ENCODE measurements around the gene CANX. TPM values are rescaled to one million over a fixed set of nuclear protein-coding genes. Genes with fewer than 3 reads are reported as not detected.
"Not testable (repeated sequence)": the region's sequence is repeated elsewhere in the genome, so short reads cannot be mapped to it uniquely, and the experiment has no call there.

Gene CANX, protein sequence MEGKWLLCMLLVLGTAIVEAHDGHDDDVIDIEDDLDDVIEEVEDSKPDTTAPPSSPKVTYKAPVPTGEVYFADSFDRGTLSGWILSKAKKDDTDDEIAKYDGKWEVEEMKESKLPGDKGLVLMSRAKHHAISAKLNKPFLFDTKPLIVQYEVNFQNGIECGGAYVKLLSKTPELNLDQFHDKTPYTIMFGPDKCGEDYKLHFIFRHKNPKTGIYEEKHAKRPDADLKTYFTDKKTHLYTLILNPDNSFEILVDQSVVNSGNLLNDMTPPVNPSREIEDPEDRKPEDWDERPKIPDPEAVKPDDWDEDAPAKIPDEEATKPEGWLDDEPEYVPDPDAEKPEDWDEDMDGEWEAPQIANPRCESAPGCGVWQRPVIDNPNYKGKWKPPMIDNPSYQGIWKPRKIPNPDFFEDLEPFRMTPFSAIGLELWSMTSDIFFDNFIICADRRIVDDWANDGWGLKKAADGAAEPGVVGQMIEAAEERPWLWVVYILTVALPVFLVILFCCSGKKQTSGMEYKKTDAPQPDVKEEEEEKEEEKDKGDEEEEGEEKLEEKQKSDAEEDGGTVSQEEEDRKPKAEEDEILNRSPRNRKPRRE
- 100 to 1,000 TPM; 183 to 307 (median 253) TPM for total RNA-seq

DNA sequence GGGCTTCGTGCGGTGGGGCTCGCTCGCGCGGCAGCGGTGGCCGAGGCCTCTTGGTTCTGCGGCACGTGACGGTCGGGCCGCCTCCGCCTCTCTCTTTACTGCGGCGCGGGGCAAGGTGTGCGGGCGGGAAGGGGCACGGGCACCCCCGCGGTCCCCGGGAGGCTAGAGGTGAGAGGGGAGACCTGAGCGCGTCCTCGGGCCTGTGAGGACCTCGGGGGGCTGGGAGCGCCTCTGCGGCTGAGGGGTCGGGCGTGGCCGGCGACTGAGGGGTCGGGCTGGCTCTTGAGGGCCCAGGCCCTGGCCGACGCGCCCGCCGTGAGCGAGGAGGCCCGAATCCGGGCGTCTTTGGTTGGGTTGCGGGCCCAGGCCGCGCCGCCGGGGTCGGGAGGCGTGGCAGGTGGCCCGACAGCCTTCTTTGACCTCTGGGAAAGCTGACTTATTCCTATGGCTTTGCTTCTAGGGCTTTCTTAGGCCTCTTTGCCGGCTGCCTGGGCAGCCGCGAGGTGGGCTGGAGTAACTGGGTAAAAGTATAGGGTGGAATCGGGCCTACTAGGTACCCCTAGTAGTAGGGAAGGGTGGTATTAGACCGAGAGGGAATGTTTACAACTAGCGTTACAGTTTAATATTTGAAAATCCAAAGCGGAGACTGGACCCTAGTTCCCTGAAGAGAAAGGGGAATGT is at the start of gene CANX:
Gene CANX, plus strand, starts transcription at position 33 of the 681 bp plus-strand sequence. CDS start 6,715 bp downstream, outside the sequence.
- no peak for DNase-seq (ENCODE audit: low spot score in 2 of 2)
- H3K4me3 ChIP-seq (ENCODE audit: low read depth, poor library complexity, severe bottlenecking): peak within 1 kb of the TSS; percentile 88
- WGBS, 2 donors: 0 to 1% methylated on average over 20 to 28 of the region's 58 CpGs
- intact Hi-C loops (cut with DNase I; ENCODE audit: low total_unique reads): no loop called here
- TF ChIP-seq, protein P1, sequence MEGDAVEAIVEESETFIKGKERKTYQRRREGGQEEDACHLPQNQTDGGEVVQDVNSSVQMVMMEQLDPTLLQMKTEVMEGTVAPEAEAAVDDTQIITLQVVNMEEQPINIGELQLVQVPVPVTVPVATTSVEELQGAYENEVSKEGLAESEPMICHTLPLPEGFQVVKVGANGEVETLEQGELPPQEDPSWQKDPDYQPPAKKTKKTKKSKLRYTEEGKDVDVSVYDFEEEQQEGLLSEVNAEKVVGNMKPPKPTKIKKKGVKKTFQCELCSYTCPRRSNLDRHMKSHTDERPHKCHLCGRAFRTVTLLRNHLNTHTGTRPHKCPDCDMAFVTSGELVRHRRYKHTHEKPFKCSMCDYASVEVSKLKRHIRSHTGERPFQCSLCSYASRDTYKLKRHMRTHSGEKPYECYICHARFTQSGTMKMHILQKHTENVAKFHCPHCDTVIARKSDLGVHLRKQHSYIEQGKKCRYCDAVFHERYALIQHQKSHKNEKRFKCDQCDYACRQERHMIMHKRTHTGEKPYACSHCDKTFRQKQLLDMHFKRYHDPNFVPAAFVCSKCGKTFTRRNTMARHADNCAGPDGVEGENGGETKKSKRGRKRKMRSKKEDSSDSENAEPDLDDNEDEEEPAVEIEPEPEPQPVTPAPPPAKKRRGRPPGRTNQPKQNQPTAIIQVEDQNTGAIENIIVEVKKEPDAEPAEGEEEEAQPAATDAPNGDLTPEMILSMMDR (IDR thresholded peaks at IDR 0.05): no peak
- peak in 1 of 2 donors; percentile 72 for TF ChIP-seq POLR2A (IDR thresholded peaks at IDR 0.05)

DNA sequence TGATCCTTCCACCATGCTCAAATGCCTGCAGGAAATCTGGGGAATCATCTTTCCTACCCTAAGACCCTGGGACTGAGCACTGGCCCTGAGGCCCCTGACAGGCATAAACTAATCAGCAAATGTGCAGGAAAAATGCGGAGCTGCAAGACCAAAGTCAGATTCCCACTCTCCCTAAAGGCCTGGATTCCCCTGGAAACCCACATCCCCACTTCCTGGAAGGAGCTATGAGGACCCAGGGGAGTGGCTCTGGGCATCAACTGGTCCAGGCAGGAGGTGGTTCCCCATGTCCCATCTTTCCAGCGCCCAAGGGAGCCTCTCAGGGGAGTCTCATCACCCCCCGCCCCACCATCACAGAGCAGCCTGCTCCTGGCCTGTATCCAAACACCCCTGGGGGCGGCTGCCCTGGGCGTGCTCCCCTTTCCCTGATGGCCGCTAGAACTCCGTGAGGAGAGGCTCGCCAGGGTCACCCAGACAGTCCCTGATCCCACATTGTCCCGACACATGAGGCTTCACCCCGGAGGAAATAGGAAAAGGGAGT is 49.5 kb upstream of the CANX start:
- 71 to 72% methylated on average over 9 to 10 of the region's 10 CpGs for WGBS, 2 donors
- intact Hi-C loops (cut with DNase I; ENCODE audit: low total_unique reads); DNase-seq (ENCODE audit: low spot score in 2 of 2); H3K4me3 ChIP-seq (ENCODE audit: low read depth, poor library complexity, severe bottlenecking): not testable (repeated sequence)

DNA sequence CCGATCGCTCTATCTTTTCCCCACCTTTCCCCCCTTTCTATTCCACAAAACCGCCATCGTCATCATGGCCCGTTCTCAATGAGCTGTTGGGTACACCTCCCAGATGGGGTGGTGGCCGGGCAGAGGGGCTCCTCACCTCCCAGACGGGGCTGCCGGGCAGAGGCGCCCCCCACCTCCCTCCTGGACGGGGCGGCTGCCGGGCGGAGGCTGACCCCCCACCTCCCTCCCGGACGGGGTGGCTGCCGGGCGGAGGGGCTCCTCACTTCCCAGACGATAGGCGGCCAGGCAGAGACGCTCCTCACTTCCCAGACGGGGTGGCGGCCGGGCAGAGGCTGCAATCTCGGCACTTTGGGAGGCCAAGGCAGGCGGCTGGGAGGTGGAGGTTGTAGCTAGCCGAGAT is 48.5 kb upstream of the CANX start:
- WGBS, 2 donors: 90 to 92% methylated on average over 15 to 24 of the region's 26 CpGs
- intact Hi-C loops (cut with DNase I; ENCODE audit: low total_unique reads); DNase-seq (ENCODE audit: low spot score in 2 of 2); H3K4me3 ChIP-seq (ENCODE audit: low read depth, poor library complexity, severe bottlenecking): not testable (repeated sequence)

DNA sequence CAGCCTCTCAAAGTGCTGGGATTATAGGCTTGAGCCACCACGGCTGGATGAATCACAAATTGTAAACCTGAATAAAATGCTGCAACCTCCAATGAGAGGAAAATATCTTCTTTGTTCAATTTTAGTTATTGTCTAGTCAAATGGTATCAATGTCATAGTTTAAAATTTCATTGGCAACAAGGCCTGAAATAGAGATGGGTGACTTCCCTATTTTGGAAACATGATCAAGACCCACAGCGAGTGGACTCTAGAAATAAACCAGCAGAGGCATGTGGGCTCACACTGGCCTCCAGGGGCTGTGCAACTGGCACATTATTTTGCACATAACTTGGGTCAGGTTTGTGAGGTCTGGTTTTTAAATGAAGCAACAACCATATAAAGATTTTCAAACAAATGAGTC is 45.6 kb upstream of the CANX start:
- intact Hi-C loops (cut with DNase I; ENCODE audit: low total_unique reads); DNase-seq (ENCODE audit: low spot score in 2 of 2); H3K4me3 ChIP-seq (ENCODE audit: low read depth, poor library complexity, severe bottlenecking): not testable (repeated sequence)
- WGBS, 2 donors: 74 to 83% methylated on average over 2 of the region's 2 CpGs

- intact Hi-C loops (cut with DNase I; ENCODE audit: low total_unique reads); DNase-seq (ENCODE audit: low spot score in 2 of 2); H3K4me3 ChIP-seq (ENCODE audit: low read depth, poor library complexity, severe bottlenecking): not testable (repeated sequence)
- 86 to 94% methylated on average over 3 of the region's 50 CpGs for WGBS, 2 donors
These were observed 41.2 kb upstream of the CANX start for GRCh38 chr5:179657302-179658178.

GRCh38 chr5:179658179-179658856 is 40.4 kb upstream of the CANX start:
- WGBS, 2 donors: 3 to 7% methylated on average over 10 of the region's 29 CpGs
- H3K4me3 ChIP-seq (ENCODE audit: low read depth, poor library complexity, severe bottlenecking); intact Hi-C loops (cut with DNase I; ENCODE audit: low total_unique reads); DNase-seq (ENCODE audit: low spot score in 2 of 2): not testable (repeated sequence)

- intact Hi-C loops (cut with DNase I; ENCODE audit: low total_unique reads); DNase-seq (ENCODE audit: low spot score in 2 of 2); H3K4me3 ChIP-seq (ENCODE audit: low read depth, poor library complexity, severe bottlenecking): not testable (repeated sequence)
- WGBS, 2 donors: 94 to 97% methylated on average over 6 of the region's 6 CpGs
These were observed 37.1 kb upstream of the CANX start for GRCh38 chr5:179661647-179662046.

- TF ChIP-seq, protein P1 (IDR thresholded peaks at IDR 0.05): no peak
- TF ChIP-seq POLR2A (IDR thresholded peaks at IDR 0.05): no peak
- intact Hi-C loops (cut with DNase I; ENCODE audit: low total_unique reads): no loop called here
- H3K4me3 ChIP-seq (ENCODE audit: low read depth, poor library complexity, severe bottlenecking): no peak overlapping the region
- no peak for DNase-seq (ENCODE audit: low spot score in 2 of 2)
- 46 to 63% methylated on average over 7 of the region's 7 CpGs for WGBS, 2 donors
These were observed 30.4 kb upstream of the CANX start for GRCh38 chr5:179668391-179668790.
